GM12872 (cell line): Measurements from ENCODE around the gene DNAJC7.

ENCODE experiments used
- CTCF ChIP-seq: IDR thresholded peaks from 3 replicates; pipeline ENCODE4 v1.5.1; 2011; ENCODE audit warnings: low read depth, mild to moderate bottlenecking, low read length, moderate library complexity; ENCODE audit not compliant: insufficient read depth

The DNAJC7 gene

GRCh38 chr17:42018339-42018738 lies 1.1 kb upstream of the DNAJC7 start:
- TF ChIP-seq CTCF: no peak

GRCh38 chr17:42017866-42018200 lies 594 bp upstream of the DNAJC7 start:
- TF ChIP-seq CTCF: no peak

- no peak for TF ChIP-seq CTCF
Observed at GRCh38 chr17:42016411-42016831, 818 bp downstream of the DNAJC7 start.

- no peak for TF ChIP-seq CTCF
Observed at GRCh38 chr17:42010898-42011516, 6.2 kb downstream of the DNAJC7 start.

GRCh38 chr17:42009170-42009569 lies 8.1 kb downstream of the DNAJC7 start:
- TF ChIP-seq CTCF: peak; percentile 21; the same call in 1 of the 3 replicates

GRCh38 chr17:42005166-42005565 lies 12.1 kb downstream of the DNAJC7 start:
- no peak for TF ChIP-seq CTCF

GRCh38 chr17:42002792-42003301 lies 14.4 kb downstream of the DNAJC7 start:
- no peak for TF ChIP-seq CTCF
